ENCODE data around the gene ABCD2. TPM values are rescaled to one million over a fixed set of nuclear protein-coding genes. Genes with fewer than 3 reads are reported as not detected.

The ABCD2 gene
- total and polyA plus RNA-seq, 9 of the 15 experiments (the other 6 are each of a cell fraction or from before 2014, with no cell fraction given): 0.01 to 0.08 (median 0.04) TPM; not detected in 3

GRCh38 chr12:39620659-39621658 lies 1.4 kb upstream of the ABCD2 start:
- DNase-seq (ENCODE audit: extremely low read depth in 1 of 4, low spot score in 3 of 4) (no peak), ATAC-seq (0 out of 3 replicates have a peak, but pooled peaks have one; percentile 18), FAIRE-seq (no peak)
- Histone ChIP-seq H3K27me3 (ENCODE audit: control insufficient read depth in 2 of 2, insufficient read depth in 2 of 2, low read length in 2 of 2) (no peaks in the 10 kb centered on the region), H4K20me1 (replicated peaks; ENCODE audit: control insufficient read depth, insufficient read depth, low read length) (no peaks in the 10 kb centered on the region), H3K9me1 (ENCODE audit: control insufficient read depth, insufficient read depth, low read length) (no peaks in the 10 kb centered on the region), H3K9me3 (replicated peaks; ENCODE audit: control insufficient read depth, insufficient read depth, low read depth, low read length) (no peaks in the 10 kb centered on the region), H2AFZ (ENCODE audit: low read depth, low read length) (peak overlapping the region; percentile 81), H3K4me2 (ENCODE audit: insufficient read depth, low read length) (peak overlapping the region; percentile 79), H3K79me2 (ENCODE audit: control insufficient read depth, insufficient read depth, low read length) (peaks cover under 1% of the 10 kb centered on the region; the same call in 1 of the 3 replicates), H3K27ac (ENCODE audit: extremely low read depth, low read depth, low read length) (no peak overlapping the region), H3K36me3 (ENCODE audit: control insufficient read depth, insufficient read depth, low read length) (no peaks in the 10 kb centered on the region), H3K9ac (ENCODE audit: insufficient read depth in 1 of 2, low read depth in 2 of 2, low read length in 2 of 2) (peak overlapping the region; percentile 30 to 88; a peak in 2 of 4 replicates), H3K4me1 (replicated peaks in 1 of 2; ENCODE audit: control insufficient read depth in 2 of 2, insufficient read depth in 2 of 2, low read length in 2 of 2) (peaks cover 4 to 6% of the 10 kb centered on the region in 2 experiments; a peak in 4 of 5 replicates), H3K4me3 (peak overlapping the region; percentile 40; the same call in 1 of the 2 replicates)
- ChIA-PET CTCF (ENCODE audit: low intra/inter-chr PET ratio) (no interaction called here), POLR2A (interaction anchor here (1.2 kb wide), 1 partner anchor 10 kb away, joined by 3 read pairs; no protein-coding TSS in a partner anchor)
- in situ Hi-C loops (cut with MboI): no loop called here
- BruUV-seq (replicated peaks): no TSS peak
- 24% methylated on average over 11 of the region's 11 CpGs for WGBS (ENCODE audit: insufficient coverage, low coverage, missing lambda C conversion rate)
- intact Hi-C loops (cut with micrococcal nuclease): loop anchor here (5.0 to 10.0 kb wide), 2 partner anchors 304 to 484 kb away; partner anchors contain the start of gene SLC2A13
- no peak for TF ChIP-seq CGGBP1 (CRISPR knock-in tag; IDR thresholded peaks at IDR 0.05)
- TF ChIP-seq MYC (IDR thresholded peaks at IDR 0.05; ENCODE audit: low read depth, low read length): no peak
- no peak for TF ChIP-seq MYC (CRISPR knock-in tag; IDR thresholded peaks at IDR 0.05; ENCODE audit: borderline replicate concordance, low read depth)
- TF ChIP-seq TOE1 (IDR thresholded peaks at IDR 0.05; ENCODE audit: borderline replicate concordance): no peak
- no peak for TF ChIP-seq TOE1 (CRISPR knock-in tag; IDR thresholded peaks at IDR 0.05; ENCODE audit: borderline replicate concordance, low read depth)
- no peak for TF ChIP-seq KLF13 (tag; IDR thresholded peaks at IDR 0.05; ENCODE audit: borderline replicate concordance, low read depth)
- no peak for TF ChIP-seq CEBPG (CRISPR knock-in tag; IDR thresholded peaks at IDR 0.05)
- TF ChIP-seq CEBPG (tag; conservative IDR thresholded peaks at IDR 0.05 in 1 of 2, IDR thresholded peaks at IDR 0.05 in 1 of 2): no peak
- no peak for TF ChIP-seq ZNF316 (IDR thresholded peaks at IDR 0.05)
- TF ChIP-seq, protein P1, sequence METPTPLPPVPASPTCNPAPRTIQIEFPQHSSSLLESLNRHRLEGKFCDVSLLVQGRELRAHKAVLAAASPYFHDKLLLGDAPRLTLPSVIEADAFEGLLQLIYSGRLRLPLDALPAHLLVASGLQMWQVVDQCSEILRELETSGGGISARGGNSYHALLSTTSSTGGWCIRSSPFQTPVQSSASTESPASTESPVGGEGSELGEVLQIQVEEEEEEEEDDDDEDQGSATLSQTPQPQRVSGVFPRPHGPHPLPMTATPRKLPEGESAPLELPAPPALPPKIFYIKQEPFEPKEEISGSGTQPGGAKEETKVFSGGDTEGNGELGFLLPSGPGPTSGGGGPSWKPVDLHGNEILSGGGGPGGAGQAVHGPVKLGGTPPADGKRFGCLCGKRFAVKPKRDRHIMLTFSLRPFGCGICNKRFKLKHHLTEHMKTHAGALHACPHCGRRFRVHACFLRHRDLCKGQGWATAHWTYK (CRISPR knock-in tag; IDR thresholded peaks at IDR 0.05): no peak
- no peak for TF ChIP-seq TAF9B (IDR thresholded peaks at IDR 0.05; ENCODE audit: partially characterized antibody)
- no peak for TF ChIP-seq POLR2AphosphoS2 (IDR thresholded peaks at IDR 0.05; ENCODE audit: low read length)
- TF ChIP-seq MEF2A (IDR thresholded peaks at IDR 0.05; ENCODE audit: control insufficient read depth, low read depth, low read length): no peak
- TF ChIP-seq ZNF140 (CRISPR knock-in tag; IDR thresholded peaks at IDR 0.05): no peak
- TF ChIP-seq CBX8 (IDR thresholded peaks at IDR 0.05; ENCODE audit: borderline replicate concordance, extremely low read depth, low read depth, low read length, poor library complexity, severe bottlenecking): no peak
- no peak for TF ChIP-seq ZNF699 (CRISPR knock-in tag; IDR thresholded peaks at IDR 0.05; ENCODE audit: insufficient replicate concordance)
- no peak for TF ChIP-seq NRF1 (conservative IDR thresholded peaks at IDR 0.05 in 1 of 2, IDR thresholded peaks at IDR 0.05 in 1 of 2)
- no peak for TF ChIP-seq XRCC5 (IDR thresholded peaks at IDR 0.05; ENCODE audit: low read depth, low read length)
- TF ChIP-seq ZNF707 (CRISPR knock-in tag; conservative IDR thresholded peaks at IDR 0.05): no peak
- TF ChIP-seq LEF1 (IDR thresholded peaks at IDR 0.05): no peak
